HUDEP-2 (cell line): ENCODE measurements around the gene ZFP1.
"Not testable (repeated sequence)": the region's sequence is repeated elsewhere in the genome, so short reads cannot be mapped to it uniquely, and the experiment has no call there.

Source experiments
- DNase-seq, 76 experiments: peaks; one replicate each; lab custom pipeline; 2025; ENCODE audit not compliant: unreplicated experiment in 76 of 76; lab: John Stamatoyannopoulos, UW

ZFP1 gene

GRCh38 chr16:75202069-75202590 is 53.8 kb downstream of the ZFP1 start:
- no peak for DNase-seq

- DNase-seq, result no peak
These were observed 54.8 kb downstream of the ZFP1 start for GRCh38 chr16:75203096-75203495.

- DNase-seq, result no peak
These were observed 55.5 kb downstream of the ZFP1 start for GRCh38 chr16:75203667-75204409.

- no peak for DNase-seq
These were observed 56.1 kb downstream of the ZFP1 start for GRCh38 chr16:75204410-75204758.

- not testable (repeated sequence) for DNase-seq
These were observed 56.6 kb downstream of the ZFP1 start for GRCh38 chr16:75204905-75205304.

- DNase-seq, result not testable (repeated sequence)
These were observed 57.1 kb downstream of the ZFP1 start for GRCh38 chr16:75205438-75205837.

GRCh38 chr16:75205961-75206748 is 57.8 kb downstream of the ZFP1 start:
- not testable (repeated sequence) for DNase-seq

GRCh38 chr16:75206749-75207451 is 58.6 kb downstream of the ZFP1 start, which contains the start of gene CTRB2:
TSS of gene CTRB2 (minus strand) at chr16:75207161. CDS start at chr16:75207141, 20 bp downstream.
- DNase-seq, result no peak

GRCh38 chr16:75207831-75208230 is 59.5 kb downstream of the ZFP1 start:
- no peak for DNase-seq

GRCh38 chr16:75208242-75208825 is 60.0 kb downstream of the ZFP1 start:
- DNase-seq, result no peak

GRCh38 chr16:75208861-75209505 is 60.7 kb downstream of the ZFP1 start:
- no peak for DNase-seq

GRCh38 chr16:75209514-75209913 is 61.2 kb downstream of the ZFP1 start:
- DNase-seq, result not testable (repeated sequence)

- no peak for DNase-seq
These were observed 61.6 kb downstream of the ZFP1 start for GRCh38 chr16:75209944-75210343.

- DNase-seq, result not testable (repeated sequence)
These were observed 63.0 kb downstream of the ZFP1 start for GRCh38 chr16:75211286-75211685.

GRCh38 chr16:75216127-75216526 is 67.8 kb downstream of the ZFP1 start:
- no peak for DNase-seq

GRCh38 chr16:75216576-75216975 is 68.3 kb downstream of the ZFP1 start:
- DNase-seq, result no peak

GRCh38 chr16:75217389-75217851 is 69.1 kb downstream of the ZFP1 start:
- no peak for DNase-seq

- no peak for DNase-seq
These were observed 70.1 kb downstream of the ZFP1 start, which contains the start of gene CTRB1 for GRCh38 chr16:75218256-75219076. TSS of gene CTRB1 (plus strand) at chr16:75218988. CDS start at chr16:75219008, 20 bp downstream.

GRCh38 chr16:75219088-75219487 is 70.8 kb downstream of the ZFP1 start:
- DNase-seq, result no peak
